CD4-positive, CD25-positive, alpha-beta regulatory T cell (primary cell): ENCODE results near the gene MRPS11. TPM values are rescaled to one million over a fixed set of nuclear protein-coding genes. Genes with fewer than 3 reads are reported as not detected.

Source experiments
- ATAC-seq, 2 donors: fragments of 150-1000 bp; cut with Tn5 transposase; one replicate each; pipeline ENCODE4 v1.10.0; 2021; ENCODE audit warnings: low read depth in 2 of 2, moderate number of reproducible peaks in 2 of 2, moderate library complexity in 1 of 2
- DNase-seq, 3 donors: peaks; one replicate each; pipeline versions ENCODE4 v3.0.0 to v3.0.0-alpha.2; 2012 to 2022; ENCODE audit warnings: mixed read lengths in 1 of 3
- H3K27ac ChIP-seq: one replicate; pipeline ENCODE4 v1.7.0; 2013; ENCODE audit warnings: mild to moderate bottlenecking, low read length; ENCODE audit not compliant: insufficient read depth, poor library complexity, severe bottlenecking
- H3K27me3 ChIP-seq: one replicate; pipeline ENCODE4 v1.7.0; 2013; ENCODE audit warnings: low read length; ENCODE audit not compliant: control insufficient read depth, insufficient read depth
- H3K36me3 ChIP-seq: one replicate; pipeline ENCODE4 v1.7.0; 2013; ENCODE audit warnings: mild to moderate bottlenecking, low read length, moderate library complexity; ENCODE audit not compliant: control insufficient read depth, insufficient read depth
- H3K4me1 ChIP-seq: 2 replicates; pipeline ENCODE4 v1.7.0; 2013; ENCODE audit warnings: mild to moderate bottlenecking, low read length; ENCODE audit not compliant: insufficient read depth, control insufficient read depth, poor library complexity, severe bottlenecking
- H3K4me3 ChIP-seq: one replicate; pipeline ENCODE4 v1.7.0; 2013; ENCODE audit warnings: low read depth, mild to moderate bottlenecking, low read length, moderate library complexity
- H3K9me3 ChIP-seq, 2 experiments: 1 replicate in 1 of 2; 2 replicates in 1 of 2; pipeline ENCODE4 v1.7.0; 2013; ENCODE audit warnings: low read length in 2 of 2, mild to moderate bottlenecking in 1 of 2, moderate library complexity in 1 of 2; ENCODE audit not compliant: control insufficient read depth in 2 of 2
- H3K27ac Mint-ChIP-seq, 3 donors: one replicate each; pipeline ENCODE4 v1.8.0; 2020 to 2022; ENCODE audit warnings: mild to moderate bottlenecking in 3 of 3, mixed read lengths in 3 of 3, moderate library complexity in 2 of 3
- H3K27me3 Mint-ChIP-seq: one replicate; pipeline ENCODE4 v1.8.0; 2022; ENCODE audit warnings: mild to moderate bottlenecking, mixed read lengths
- H3K36me3 Mint-ChIP-seq: one replicate; pipeline ENCODE4 v1.8.0; 2020; ENCODE audit warnings: mixed read lengths
- H3K4me1 Mint-ChIP-seq, 4 donors: one replicate each; pipeline ENCODE4 v1.8.0; 2020 to 2022; ENCODE audit warnings: mixed read lengths in 4 of 4, mild to moderate bottlenecking in 1 of 4
- H3K4me3 Mint-ChIP-seq, 4 donors: one replicate each; pipeline ENCODE4 v1.8.0; 2020 to 2022; ENCODE audit warnings: mild to moderate bottlenecking in 4 of 4, mixed read lengths in 4 of 4, moderate library complexity in 3 of 4
- H3K9me3 Mint-ChIP-seq, 7 donors: one replicate each; pipeline ENCODE4 v1.8.0; 2020 to 2022; ENCODE audit warnings: mixed read lengths in 7 of 7, mild to moderate bottlenecking in 3 of 7, moderate library complexity in 2 of 7
- polyA plus RNA-seq, 4 donors: library from polyadenylated mRNA; unstranded; fragments of 300-500 nt; fragmentation: Illumina TruSeq; gene quantifications; one replicate each; pipeline ENCODE4 v1.2.3, GENCODE V29; 2021
- total RNA-seq: library from RNA; stranded (reverse); gene quantifications from one replicate; pipeline ENCODE4 v1.2.3, GENCODE V29; 2022

Gene MRPS11
- total and polyA plus RNA-seq, 5 donors from 2014 or later, result 21.8 to 64.2 (median 58.1) TPM

- ATAC-seq, result no peak
- no peaks in the 10 kb centered on the region for H3K27me3 Mint-ChIP-seq
- no peaks in the 10 kb centered on the region for H3K27me3 ChIP-seq
- no peak overlapping the region for H3K4me3 Mint-ChIP-seq
- H3K36me3 Mint-ChIP-seq, result peaks cover 12% of the 10 kb centered on the region
- H3K27ac Mint-ChIP-seq, result no peak overlapping the region
- H3K27ac ChIP-seq, result no peak overlapping the region
- no peaks in the 10 kb centered on the region for H3K9me3 Mint-ChIP-seq
- H3K4me3 ChIP-seq, result no peak overlapping the region
- H3K4me1 ChIP-seq, result no peaks in the 10 kb centered on the region
- no peaks in the 10 kb centered on the region for H3K9me3 ChIP-seq
- H3K4me1 Mint-ChIP-seq, result no peaks in the 10 kb centered on the region
- H3K36me3 ChIP-seq, result no peaks in the 10 kb centered on the region
- no peak for DNase-seq
Observed at GRCh38 chr15:88487178-88487795, 19.8 kb downstream of the MRPS11 start.

- DNase-seq (no peak), ATAC-seq (no peak)
- Mint-ChIP-seq H3K27ac (no peak overlapping the region), H3K4me3 (no peak overlapping the region), H3K27me3 (no peaks in the 10 kb centered on the region), H3K9me3 (no peaks in the 10 kb centered on the region), H3K4me1 (no peaks in the 10 kb centered on the region), H3K36me3 (peaks cover 8% of the 10 kb centered on the region)
- no peaks in the 10 kb centered on the region for H3K9me3 ChIP-seq
- no peak overlapping the region for H3K27ac ChIP-seq
- H3K36me3 ChIP-seq, result no peaks in the 10 kb centered on the region
- H3K4me1 ChIP-seq, result no peaks in the 10 kb centered on the region
- no peaks in the 10 kb centered on the region for H3K27me3 ChIP-seq
- no peak overlapping the region for H3K4me3 ChIP-seq
Observed at GRCh38 chr15:88487796-88488523, 20.5 kb downstream of the MRPS11 start.

GRCh38 chr15:88489321-88489720, 21.8 kb downstream of the MRPS11 start:
- H3K36me3 ChIP-seq, result no peaks in the 10 kb centered on the region
- Mint-ChIP-seq H3K27ac (no peak overlapping the region), H3K36me3 (peaks cover 8% of the 10 kb centered on the region), H3K27me3 (no peaks in the 10 kb centered on the region), H3K4me1 (no peaks in the 10 kb centered on the region), H3K9me3 (no peaks in the 10 kb centered on the region), H3K4me3 (no peak overlapping the region)
- no peak overlapping the region for H3K4me3 ChIP-seq
- no peaks in the 10 kb centered on the region for H3K27me3 ChIP-seq
- no peak for DNase-seq
- no peak overlapping the region for H3K27ac ChIP-seq
- no peak for ATAC-seq
- no peaks in the 10 kb centered on the region for H3K9me3 ChIP-seq
- H3K4me1 ChIP-seq, result no peaks in the 10 kb centered on the region

- Histone ChIP-seq H3K9me3 (no peaks in the 10 kb centered on the region), H3K4me3 (no peak overlapping the region), H3K4me1 (no peaks in the 10 kb centered on the region), H3K36me3 (no peaks in the 10 kb centered on the region), H3K27ac (no peak overlapping the region), H3K27me3 (no peaks in the 10 kb centered on the region)
- Mint-ChIP-seq H3K27me3 (no peaks in the 10 kb centered on the region), H3K4me3 (no peak overlapping the region), H3K36me3 (peaks cover 8% of the 10 kb centered on the region), H3K27ac (no peak overlapping the region), H3K9me3 (no peaks in the 10 kb centered on the region), H3K4me1 (no peaks in the 10 kb centered on the region)
- DNase-seq (no peak), ATAC-seq (no peak)
Observed at GRCh38 chr15:88490036-88490435, 22.5 kb downstream of the MRPS11 start.

GRCh38 chr15:88491158-88491557, 23.6 kb downstream of the MRPS11 start:
- ATAC-seq, result no peak
- no peaks in the 10 kb centered on the region for H3K4me1 ChIP-seq
- H3K27ac ChIP-seq, result no peak overlapping the region
- H3K9me3 Mint-ChIP-seq, result no peaks in the 10 kb centered on the region
- no peaks in the 10 kb centered on the region for H3K27me3 Mint-ChIP-seq
- no peak overlapping the region for H3K4me3 ChIP-seq
- peaks cover 8% of the 10 kb centered on the region for H3K36me3 Mint-ChIP-seq
- H3K9me3 ChIP-seq, result no peaks in the 10 kb centered on the region
- H3K27ac Mint-ChIP-seq, result no peak overlapping the region
- H3K4me1 Mint-ChIP-seq, result no peaks in the 10 kb centered on the region
- H3K27me3 ChIP-seq, result no peaks in the 10 kb centered on the region
- H3K4me3 Mint-ChIP-seq, result no peak overlapping the region
- DNase-seq, result no peak
- H3K36me3 ChIP-seq, result no peaks in the 10 kb centered on the region

GRCh38 chr15:88493844-88494243, 26.3 kb downstream of the MRPS11 start:
- Mint-ChIP-seq H3K4me1 (no peaks in the 10 kb centered on the region), H3K27me3 (no peaks in the 10 kb centered on the region), H3K9me3 (no peaks in the 10 kb centered on the region), H3K4me3 (no peak overlapping the region), H3K27ac (no peak overlapping the region), H3K36me3 (peaks cover 14% of the 10 kb centered on the region)
- no peak for DNase-seq
- H3K36me3 ChIP-seq, result no peaks in the 10 kb centered on the region
- ATAC-seq, result no peak
- no peaks in the 10 kb centered on the region for H3K4me1 ChIP-seq
- no peak overlapping the region for H3K27ac ChIP-seq
- no peak overlapping the region for H3K4me3 ChIP-seq
- H3K9me3 ChIP-seq, result no peaks in the 10 kb centered on the region
- H3K27me3 ChIP-seq, result no peaks in the 10 kb centered on the region

GRCh38 chr15:88497109-88497765, 29.7 kb downstream of the MRPS11 start:
- Mint-ChIP-seq H3K36me3 (peaks cover 17% of the 10 kb centered on the region), H3K27ac (peak overlapping the region in 1 of 3 donors; percentile 73), H3K9me3 (no peaks in the 10 kb centered on the region), H3K4me3 (no peak overlapping the region), H3K4me1 (no peaks in the 10 kb centered on the region), H3K27me3 (no peaks in the 10 kb centered on the region)
- no peaks in the 10 kb centered on the region for H3K4me1 ChIP-seq
- no peak for ATAC-seq
- H3K27me3 ChIP-seq, result no peaks in the 10 kb centered on the region
- H3K36me3 ChIP-seq, result no peaks in the 10 kb centered on the region
- H3K9me3 ChIP-seq, result no peaks in the 10 kb centered on the region
- H3K4me3 ChIP-seq, result no peak overlapping the region
- no peak for DNase-seq
- H3K27ac ChIP-seq, result no peak overlapping the region
